Measurements from ENCODE around the gene ACKR3.

DNA sequence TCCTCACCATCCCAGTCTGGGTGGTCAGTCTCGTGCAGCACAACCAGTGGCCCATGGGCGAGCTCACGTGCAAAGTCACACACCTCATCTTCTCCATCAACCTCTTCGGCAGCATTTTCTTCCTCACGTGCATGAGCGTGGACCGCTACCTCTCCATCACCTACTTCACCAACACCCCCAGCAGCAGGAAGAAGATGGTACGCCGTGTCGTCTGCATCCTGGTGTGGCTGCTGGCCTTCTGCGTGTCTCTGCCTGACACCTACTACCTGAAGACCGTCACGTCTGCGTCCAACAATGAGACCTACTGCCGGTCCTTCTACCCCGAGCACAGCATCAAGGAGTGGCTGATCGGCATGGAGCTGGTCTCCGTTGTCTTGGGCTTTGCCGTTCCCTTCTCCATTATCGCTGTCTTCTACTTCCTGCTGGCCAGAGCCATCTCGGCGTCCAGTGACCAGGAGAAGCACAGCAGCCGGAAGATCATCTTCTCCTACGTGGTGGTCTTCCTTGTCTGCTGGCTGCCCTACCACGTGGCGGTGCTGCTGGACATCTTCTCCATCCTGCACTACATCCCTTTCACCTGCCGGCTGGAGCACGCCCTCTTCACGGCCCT lies 11.2 kb downstream of the ACKR3 start:
- TF ChIP-seq, protein P1, sequence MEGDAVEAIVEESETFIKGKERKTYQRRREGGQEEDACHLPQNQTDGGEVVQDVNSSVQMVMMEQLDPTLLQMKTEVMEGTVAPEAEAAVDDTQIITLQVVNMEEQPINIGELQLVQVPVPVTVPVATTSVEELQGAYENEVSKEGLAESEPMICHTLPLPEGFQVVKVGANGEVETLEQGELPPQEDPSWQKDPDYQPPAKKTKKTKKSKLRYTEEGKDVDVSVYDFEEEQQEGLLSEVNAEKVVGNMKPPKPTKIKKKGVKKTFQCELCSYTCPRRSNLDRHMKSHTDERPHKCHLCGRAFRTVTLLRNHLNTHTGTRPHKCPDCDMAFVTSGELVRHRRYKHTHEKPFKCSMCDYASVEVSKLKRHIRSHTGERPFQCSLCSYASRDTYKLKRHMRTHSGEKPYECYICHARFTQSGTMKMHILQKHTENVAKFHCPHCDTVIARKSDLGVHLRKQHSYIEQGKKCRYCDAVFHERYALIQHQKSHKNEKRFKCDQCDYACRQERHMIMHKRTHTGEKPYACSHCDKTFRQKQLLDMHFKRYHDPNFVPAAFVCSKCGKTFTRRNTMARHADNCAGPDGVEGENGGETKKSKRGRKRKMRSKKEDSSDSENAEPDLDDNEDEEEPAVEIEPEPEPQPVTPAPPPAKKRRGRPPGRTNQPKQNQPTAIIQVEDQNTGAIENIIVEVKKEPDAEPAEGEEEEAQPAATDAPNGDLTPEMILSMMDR (conservative IDR thresholded peaks at IDR 0.05) = no peak
- TF ChIP-seq ZFX (IDR thresholded peaks at IDR 0.05) = no peak

Data from C4-2B (cell line).